ENCODE measurements around the gene SCYGR2.
"Not testable (repeated sequence)": the region's sequence is repeated elsewhere in the genome, so short reads cannot be mapped to it uniquely, and the experiment has no call there.

Gene SCYGR2

GRCh38 chr2:227598835-227599503 is at the start of gene SCYGR2:
Gene SCYGR2, plus strand, starts transcription at chr2:227598893. Its CDS starts 0 bp downstream, at chr2:227598893.
- not testable (repeated sequence) for DNase-seq

DNA sequence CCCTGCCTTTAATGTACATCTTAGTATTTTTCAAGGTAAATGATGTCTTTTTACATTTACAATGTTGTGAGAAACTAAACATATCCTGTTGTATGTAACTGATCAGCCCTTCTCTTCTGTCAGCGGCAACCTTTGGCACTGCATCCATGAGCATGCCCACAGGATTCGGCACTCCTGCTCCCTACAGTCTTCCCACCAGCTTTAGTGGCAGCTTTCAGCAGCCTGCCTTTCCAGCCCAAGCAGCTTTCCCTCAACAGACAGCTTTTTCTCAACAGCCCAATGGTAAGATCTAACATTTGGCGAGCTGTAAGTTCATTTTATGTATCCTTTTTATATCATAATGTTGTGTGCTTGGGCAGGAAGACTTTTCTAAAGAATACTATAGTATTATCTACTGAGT is 46.9 kb upstream of the SCYGR2 start:
- no peak for DNase-seq

GRCh38 chr2:227562581-227562980 is 36.1 kb upstream of the SCYGR2 start:
- DNase-seq: no peak

- DNase-seq: no peak
These were observed 33.6 kb upstream of the SCYGR2 start for GRCh38 chr2:227565080-227565479.

DNA sequence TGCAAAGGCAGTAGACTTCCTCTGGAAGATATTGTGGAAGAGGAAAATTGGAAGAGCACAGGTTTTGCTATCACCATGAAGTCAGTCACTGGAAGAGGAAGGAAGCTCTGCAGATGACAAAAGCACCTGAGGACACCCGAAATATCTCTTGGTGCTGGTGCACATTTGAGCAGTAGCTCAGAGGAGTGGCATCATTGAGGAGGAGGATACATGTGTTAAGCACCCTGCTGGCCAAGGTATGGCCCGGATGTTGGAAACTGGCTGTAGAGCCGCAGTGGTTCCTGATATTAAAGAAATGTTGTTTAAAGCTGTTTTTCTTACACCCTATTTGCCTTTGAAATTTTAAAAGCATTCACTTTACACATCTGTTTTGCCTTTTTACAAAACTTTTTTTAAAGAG is 32.7 kb upstream of the SCYGR2 start:
- DNase-seq: no peak

- no peak for DNase-seq
These were observed 29.9 kb upstream of the SCYGR2 start for GRCh38 chr2:227568852-227569169.

GRCh38 chr2:227570615-227571014 is 28.1 kb upstream of the SCYGR2 start:
- no peak for DNase-seq

DNA sequence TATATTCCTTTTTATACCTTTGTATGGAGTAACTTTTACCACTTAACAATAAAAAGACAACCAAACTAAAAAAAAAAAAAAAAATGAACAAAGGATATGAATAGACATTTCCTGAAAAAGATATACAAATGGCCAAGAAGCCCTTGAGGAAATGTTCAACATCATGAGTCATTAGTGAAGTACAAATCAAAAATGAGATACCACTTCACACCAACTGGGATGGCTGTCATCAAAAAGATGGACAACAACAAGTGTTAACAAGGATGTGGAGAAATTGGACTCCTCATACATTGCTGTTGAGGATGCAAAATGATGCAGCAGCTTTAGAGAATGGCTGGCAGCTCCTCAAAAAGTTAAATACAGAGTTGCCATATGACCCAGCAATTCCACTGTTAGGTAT is 22.6 kb upstream of the SCYGR2 start:
- DNase-seq: no peak

- DNase-seq: no peak
These were observed 21.9 kb upstream of the SCYGR2 start for GRCh38 chr2:227576812-227577211.

DNA sequence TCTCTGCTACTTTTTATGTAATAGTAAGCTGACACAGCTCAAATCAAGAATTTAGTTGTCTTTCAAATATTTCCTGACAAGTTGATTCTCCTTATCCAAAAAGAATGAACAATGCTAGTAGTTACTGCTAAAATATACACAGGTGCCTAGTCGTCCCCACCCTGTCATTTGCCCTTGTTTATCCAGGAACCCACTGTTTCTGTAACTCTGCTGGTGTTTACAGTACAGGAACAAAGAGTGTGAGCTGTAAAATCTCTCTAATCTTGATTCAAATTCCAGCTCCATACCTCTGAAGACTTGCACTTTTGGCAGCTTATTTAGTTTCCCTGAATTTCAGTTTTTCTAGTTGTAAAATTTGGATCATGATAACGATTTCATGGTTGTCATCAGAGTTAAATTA is 21.1 kb upstream of the SCYGR2 start:
- no peak for DNase-seq

DNA sequence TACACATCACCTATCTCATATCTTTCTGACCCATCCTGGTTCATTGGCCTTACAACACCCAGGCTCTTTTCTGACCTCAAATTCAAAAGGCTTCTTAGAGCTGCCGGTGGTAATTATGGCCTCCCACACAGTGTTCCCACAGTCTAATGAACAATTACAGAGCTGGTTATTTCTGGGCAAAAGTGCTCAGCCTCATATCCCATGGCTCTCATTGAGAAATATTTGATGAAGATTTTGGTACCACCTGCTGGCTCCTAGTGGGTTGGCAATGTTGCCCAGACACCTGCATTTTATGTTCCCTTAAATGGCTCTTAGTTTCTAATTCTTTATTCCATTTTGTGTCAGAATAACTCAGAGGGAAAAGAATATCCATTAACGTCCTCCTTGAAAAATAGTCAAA is 20.1 kb upstream of the SCYGR2 start:
- DNase-seq: no peak

DNA sequence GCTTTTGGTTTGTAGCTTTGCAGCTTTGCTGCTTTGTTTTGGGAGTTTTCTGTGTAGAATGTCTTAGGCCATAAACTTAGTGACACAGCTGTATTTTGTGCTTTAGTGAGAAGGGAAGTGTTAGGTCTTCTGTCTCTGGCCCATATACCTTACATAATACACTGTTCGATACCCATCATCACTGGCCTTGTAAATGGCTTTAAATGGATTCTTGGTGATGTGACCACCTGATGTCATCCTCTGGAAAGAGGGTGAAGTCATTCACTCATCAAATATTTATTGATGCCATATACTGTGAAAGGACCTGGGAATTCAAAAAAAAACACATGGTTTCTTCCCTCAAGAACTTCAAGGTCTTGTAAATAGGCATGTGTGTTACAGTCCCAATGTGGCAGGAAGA is 18.9 kb upstream of the SCYGR2 start:
- no peak for DNase-seq

- no peak for DNase-seq
These were observed 16.3 kb upstream of the SCYGR2 start for GRCh38 chr2:227582369-227582768.

GRCh38 chr2:227592694-227593387 is 5.9 kb upstream of the SCYGR2 start:
- no peak for DNase-seq

DNA sequence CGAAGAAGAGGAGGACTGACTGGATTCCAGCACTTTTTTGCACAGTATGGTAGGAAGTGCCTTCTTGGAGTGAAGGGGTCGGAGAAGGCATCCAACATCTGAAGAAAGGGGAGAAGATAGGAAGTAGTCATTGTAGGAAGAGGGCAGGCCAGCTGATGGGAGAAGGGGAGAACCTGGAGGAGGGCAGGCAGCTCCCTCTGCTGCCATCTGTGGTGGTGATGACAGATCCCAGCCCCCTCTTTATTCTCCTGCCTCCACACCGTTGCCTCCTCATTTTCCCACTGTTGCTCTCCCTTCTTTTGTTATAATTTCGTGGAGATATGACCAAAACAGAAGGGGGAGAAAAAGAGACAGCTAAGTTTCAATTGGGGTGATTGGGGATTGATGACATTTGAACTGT is 2.9 kb upstream of the SCYGR2 start:
- DNase-seq: no peak

GRCh38 chr2:227597036-227597435 is 1.7 kb upstream of the SCYGR2 start:
- DNase-seq: no peak

DNA sequence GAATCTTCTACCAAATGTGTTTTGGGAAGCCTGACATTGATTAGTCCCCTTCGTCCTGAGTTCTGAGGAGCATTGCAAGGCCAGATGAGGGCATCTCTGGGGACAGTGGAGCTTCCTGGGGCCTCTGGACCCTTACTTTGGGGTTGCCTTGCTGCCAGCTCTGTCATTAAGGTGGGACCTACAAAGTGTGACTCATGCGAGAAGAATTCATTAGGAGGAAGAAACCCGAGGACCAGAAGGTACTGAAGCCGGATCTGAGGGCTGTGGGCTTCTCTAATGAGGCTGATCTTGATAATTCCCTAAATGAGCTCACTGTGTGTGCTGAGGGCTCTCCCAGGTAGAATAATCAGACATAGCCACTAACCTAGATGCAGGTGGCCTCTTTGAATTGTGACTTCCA is 695 bp upstream of the SCYGR2 start:
- no peak for DNase-seq

GRCh38 chr2:227602358-227602757 is 3.7 kb downstream of the SCYGR2 start:
- DNase-seq: no peak

- DNase-seq: no peak
These were observed 7.8 kb downstream of the SCYGR2 start for GRCh38 chr2:227606476-227606875.

GRCh38 chr2:227607941-227608340 is 9.2 kb downstream of the SCYGR2 start:
- no peak for DNase-seq

DNA sequence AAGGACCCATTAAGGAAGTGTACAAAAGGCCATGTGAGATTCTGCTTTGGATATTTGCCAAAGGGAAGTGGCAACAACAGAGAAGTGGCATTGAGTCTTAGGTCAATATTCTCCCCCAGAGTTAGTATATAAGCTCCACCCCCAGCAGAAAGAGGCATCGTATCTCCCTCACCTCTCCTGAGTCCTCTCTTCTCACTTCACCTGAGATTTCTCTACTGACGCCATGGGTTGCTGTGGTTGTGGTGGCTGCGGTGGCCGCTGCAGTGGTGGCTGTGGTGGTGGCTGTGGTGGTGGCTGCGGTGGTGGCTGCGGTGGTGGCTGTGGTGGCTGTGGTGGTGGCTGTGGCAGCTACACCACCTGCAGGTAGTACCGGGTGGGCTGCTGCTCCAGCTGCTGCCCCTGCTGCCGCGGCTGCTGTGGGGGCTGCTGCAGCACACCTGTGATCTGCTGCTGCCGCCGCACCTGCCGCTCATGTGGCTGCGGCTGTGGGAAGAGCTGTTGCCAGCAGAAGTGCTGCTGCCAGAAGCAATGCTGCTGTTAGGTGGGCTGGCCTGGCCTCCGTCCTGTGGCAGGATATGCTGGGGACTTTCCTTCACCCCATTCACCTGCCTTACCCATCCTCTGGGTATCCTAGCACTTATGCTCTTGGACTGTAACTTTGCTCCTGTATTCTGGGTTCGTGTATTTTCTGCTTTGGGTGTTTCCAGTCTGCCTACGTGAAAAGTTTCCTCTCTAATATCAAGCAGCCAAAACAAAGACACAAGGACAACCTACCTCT is 10.1 kb downstream of the SCYGR2 start:
- DNase-seq: no peak

GRCh38 chr2:227610123-227610522 is 11.4 kb downstream of the SCYGR2 start:
- no peak for DNase-seq

DNA sequence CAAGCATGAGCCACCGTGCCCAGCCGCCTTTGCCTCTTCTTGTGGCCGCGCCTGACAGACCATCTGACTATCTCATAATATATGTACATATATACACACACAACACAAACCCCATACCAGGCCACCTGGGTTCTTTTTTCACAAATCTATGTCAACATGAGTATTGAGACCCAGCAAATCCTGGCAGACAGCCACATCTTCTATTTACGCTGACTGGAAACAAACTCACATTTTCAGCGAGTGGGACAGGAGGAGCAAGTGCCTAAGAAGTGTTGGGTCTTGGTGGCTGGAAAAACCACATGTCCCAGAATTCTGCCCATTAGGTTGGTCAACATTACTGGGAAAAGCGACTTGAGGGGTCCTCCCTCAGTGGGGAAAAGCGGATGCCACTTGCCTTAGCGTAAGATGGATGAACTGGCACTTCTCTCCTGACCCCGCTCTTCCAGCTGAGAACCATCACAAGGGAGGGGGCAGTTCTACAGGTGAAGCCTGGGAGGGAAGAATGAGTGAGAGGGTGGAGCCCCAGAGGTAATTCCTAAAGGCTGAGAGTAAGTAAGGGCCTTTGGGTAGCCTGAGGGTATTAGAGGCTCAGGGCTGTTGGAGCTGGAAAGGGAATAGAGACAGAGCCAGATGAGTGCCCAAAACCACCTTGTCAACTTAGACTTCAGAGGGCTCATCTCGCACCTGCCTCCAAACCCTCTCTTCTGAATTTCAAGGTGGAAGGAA is 14.0 kb downstream of the SCYGR2 start:
- no peak for DNase-seq

DNA sequence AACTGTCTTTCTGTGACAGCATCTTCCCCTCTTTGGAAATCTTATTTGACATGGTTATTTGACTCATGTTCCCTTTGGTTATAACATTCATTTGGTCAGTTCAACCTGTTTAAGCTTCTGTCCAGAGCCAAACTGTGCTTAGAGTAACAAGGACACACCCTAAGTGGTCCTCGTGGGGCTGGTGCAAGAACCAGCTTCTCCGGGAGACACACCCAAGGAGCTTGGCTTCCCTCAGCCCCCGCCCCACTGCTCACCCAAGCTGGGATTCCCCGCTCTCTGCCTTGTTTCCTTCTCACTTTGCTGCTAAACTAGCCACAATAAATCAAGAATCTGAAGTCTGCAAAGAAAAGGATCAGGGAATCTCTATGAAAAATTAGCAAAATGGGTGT is 14.6 kb downstream of the SCYGR2 start:
- no peak for DNase-seq

Measured in activated T-cell treated with anti-CD3 and anti-CD28 coated beads for 4 hours (primary cell).